ENCODE data around the gene ODC1. TPM values are rescaled to one million over a fixed set of nuclear protein-coding genes. Genes with fewer than 3 reads are reported as not detected.

ODC1 gene
- total RNA-seq, 1 donor from 2014 or later = 119 TPM

DNA sequence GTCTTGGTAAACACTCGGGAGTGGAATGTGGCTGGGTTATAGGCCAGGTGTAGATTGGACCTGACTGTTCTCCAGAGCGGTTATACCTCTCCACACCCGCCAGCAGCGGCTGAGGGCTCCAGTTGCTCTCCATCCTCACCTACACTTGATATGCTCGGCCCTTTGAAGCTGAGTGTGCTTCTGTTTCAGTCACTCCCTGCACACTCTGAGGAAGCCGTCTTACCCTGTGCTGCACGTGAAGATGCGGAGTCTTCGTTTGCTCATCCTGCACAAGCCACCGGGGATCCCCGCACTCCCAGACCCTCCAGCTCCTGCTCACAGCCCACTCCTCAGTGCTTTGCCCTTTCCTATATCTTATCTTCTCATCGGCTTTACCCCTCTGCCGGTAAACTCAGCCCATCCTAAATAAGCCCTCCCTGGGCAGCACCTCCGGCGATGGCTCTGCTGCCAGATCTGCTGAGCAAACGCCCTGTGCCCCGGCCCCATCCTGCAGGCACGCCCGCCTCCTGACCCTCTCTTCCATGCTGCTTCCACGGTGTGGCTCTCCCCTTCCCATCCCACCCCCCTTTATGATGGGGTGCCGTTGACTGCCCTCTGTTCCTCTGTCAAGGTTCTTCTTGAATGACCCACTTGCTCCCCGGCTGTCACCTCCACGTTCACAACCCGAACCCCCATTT, 47.3 kb upstream of the ODC1 start:
- TF ChIP-seq EZH2 (IDR thresholded peaks at IDR 0.05; ENCODE audit: insufficient read depth, low read length) = no peak
- no peak for TF ChIP-seq CTCF (IDR thresholded peaks at IDR 0.05; ENCODE audit: insufficient read depth, low read depth, low read length)
- H3K4me3 ChIP-seq (ENCODE audit: insufficient read depth, low read depth, low read length) = no peak overlapping the region
- no peak overlapping the region for H3K9ac ChIP-seq (ENCODE audit: low read length)
- Mint-ChIP-seq H3K9me3 (ENCODE audit: unreplicated experiment) (peaks cover 15% of the 10 kb centered on the region), H3K36me3 (ENCODE audit: low read depth, unreplicated experiment) (peaks cover 2% of the 10 kb centered on the region), H3K27ac (ENCODE audit: unreplicated experiment) (no peak overlapping the region), H3K4me3 (ENCODE audit: unreplicated experiment) (no peak overlapping the region), H3K27me3 (ENCODE audit: low read depth, unreplicated experiment) (peaks cover 25% of the 10 kb centered on the region), H3K4me1 (ENCODE audit: low read depth, unreplicated experiment) (peaks cover 6% of the 10 kb centered on the region)
- no peak for FAIRE-seq
- H2AFZ ChIP-seq (ENCODE audit: low read depth, low read length) = no peak overlapping the region
- H3K79me2 ChIP-seq (ENCODE audit: insufficient read depth, low read length) = no peaks in the 10 kb centered on the region
- no peak overlapping the region for H3K4me2 ChIP-seq (ENCODE audit: low read length)
- no peaks in the 10 kb centered on the region for H3K27me3 ChIP-seq (ENCODE audit: insufficient read depth, low read length)
- peaks cover 18% of the 10 kb centered on the region for H3K4me1 ChIP-seq (ENCODE audit: insufficient read depth, low read length)
- no peaks in the 10 kb centered on the region for H4K20me1 ChIP-seq (ENCODE audit: insufficient read depth, low read length)
- no peak for DNase-seq (ENCODE audit: low read depth)
- no peak overlapping the region for H3K27ac ChIP-seq (ENCODE audit: low read depth, low read length)
- H3K36me3 ChIP-seq (ENCODE audit: insufficient read depth, low read length) = no peaks in the 10 kb centered on the region
- no peaks in the 10 kb centered on the region for H3K9me3 ChIP-seq (ENCODE audit: insufficient read depth, low read depth, low read length)

DNA sequence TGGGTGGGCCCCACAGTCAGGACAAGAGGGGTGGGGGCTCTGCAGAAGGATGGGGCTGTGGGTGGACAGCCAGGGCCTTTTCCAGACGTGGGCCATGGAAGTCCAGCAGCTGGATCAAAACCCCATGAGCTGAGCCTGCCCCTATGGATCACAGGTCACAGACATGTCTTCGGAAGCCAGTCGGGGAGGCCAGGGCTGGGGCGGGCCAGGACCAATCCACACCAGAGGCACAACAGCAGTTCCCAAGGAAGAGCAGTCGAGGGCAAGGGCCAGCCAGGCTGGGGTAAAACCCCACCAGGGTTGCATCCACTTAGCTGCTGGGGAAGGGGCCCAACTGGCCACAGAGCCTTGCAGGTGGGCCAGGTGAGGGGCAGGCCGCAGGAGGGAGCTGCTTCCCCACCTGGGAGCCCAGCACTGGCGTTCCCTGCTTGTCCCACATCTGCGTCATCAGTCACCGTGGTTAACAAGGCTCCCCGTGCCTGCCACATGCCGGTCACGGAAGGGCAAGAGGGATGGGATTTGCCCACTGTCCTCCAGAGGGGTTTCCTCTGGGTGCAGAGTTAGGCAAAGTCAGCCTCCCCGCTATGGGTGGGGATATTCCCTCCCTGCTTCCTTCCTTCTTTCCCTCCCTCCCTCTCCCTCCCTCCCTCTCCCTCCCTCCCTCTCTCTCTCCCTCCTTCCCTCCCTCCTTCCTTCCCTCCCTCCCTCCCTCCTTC, 46.4 kb upstream of the ODC1 start:
- H3K36me3 ChIP-seq (ENCODE audit: insufficient read depth, low read length) = no peaks in the 10 kb centered on the region
- DNase-seq (ENCODE audit: low read depth) (no peak), FAIRE-seq (no peak)
- H3K4me3 ChIP-seq (ENCODE audit: insufficient read depth, low read depth, low read length) = no peak overlapping the region
- Mint-ChIP-seq H3K27me3 (ENCODE audit: low read depth, unreplicated experiment) (peaks cover 32% of the 10 kb centered on the region), H3K36me3 (ENCODE audit: low read depth, unreplicated experiment) (peaks cover 4% of the 10 kb centered on the region), H3K9me3 (ENCODE audit: unreplicated experiment) (peaks cover 15% of the 10 kb centered on the region), H3K4me1 (ENCODE audit: low read depth, unreplicated experiment) (peaks cover 12% of the 10 kb centered on the region), H3K27ac (ENCODE audit: unreplicated experiment) (no peak overlapping the region), H3K4me3 (ENCODE audit: unreplicated experiment) (no peak overlapping the region)
- H2AFZ ChIP-seq (ENCODE audit: low read depth, low read length) = no peak overlapping the region
- H3K79me2 ChIP-seq (ENCODE audit: insufficient read depth, low read length) = no peaks in the 10 kb centered on the region
- H3K9ac ChIP-seq (ENCODE audit: low read length) = peak overlapping the region; percentile 38
- H3K27ac ChIP-seq (ENCODE audit: low read depth, low read length) = no peak overlapping the region
- peak overlapping the region; percentile 59 for H3K4me2 ChIP-seq (ENCODE audit: low read length)
- H3K9me3 ChIP-seq (ENCODE audit: insufficient read depth, low read depth, low read length) = no peaks in the 10 kb centered on the region
- no peaks in the 10 kb centered on the region for H3K27me3 ChIP-seq (ENCODE audit: insufficient read depth, low read length)
- peaks cover 18% of the 10 kb centered on the region for H3K4me1 ChIP-seq (ENCODE audit: insufficient read depth, low read length)
- TF ChIP-seq CTCF (IDR thresholded peaks at IDR 0.05; ENCODE audit: insufficient read depth, low read depth, low read length) (no peak), EZH2 (IDR thresholded peaks at IDR 0.05; ENCODE audit: insufficient read depth, low read length) (no peak)
- no peaks in the 10 kb centered on the region for H4K20me1 ChIP-seq (ENCODE audit: insufficient read depth, low read length)

Data from astrocyte (in vitro differentiated cells and primary cell).